OCI-LY7 (cell line): Measurements from ENCODE around the gene SSBP2. TPM values are rescaled to one million over a fixed set of nuclear protein-coding genes. Genes with fewer than 3 reads are reported as not detected.

Experiments
- Bru-seq: library from RNA; stranded (reverse); fragments of 400-500 nt; gene quantifications from one replicate; lab custom pipeline; 2021; lab: Mats Ljungman, UMichigan
- BruChase-seq, 2 experiments: library from RNA; stranded (reverse); fragments of 400-500 nt; gene quantifications; one replicate each; lab custom pipeline; 2021; lab: Mats Ljungman, UMichigan
- BruUV-seq: library from RNA; stranded (reverse); fragments of 400-500 nt; replicated peaks from 2 replicates; lab custom pipeline; 2021; lab: Mats Ljungman, UMichigan
- CTCF ChIA-PET: fragments of 300-600 bp; sonication (Branson Sonifier 250); formaldehyde crosslinking; loops from one replicate; lab custom pipeline; 2022; ENCODE audit warnings: antibody characterized with exemption; ENCODE audit not compliant: unreplicated experiment; lab: Charles Lee
- POLR2A ChIA-PET: fragments of 300-600 bp; sonication (Branson Sonifier 250); formaldehyde crosslinking; loops from one replicate; lab custom pipeline; 2022; ENCODE audit warnings: antibody characterized with exemption; lab: Charles Lee
- DNase-seq: peaks from one replicate; pipeline ENCODE4 v3.0.0-alpha.2; 2015; ENCODE audit warnings: low spot score
- H2AFZ ChIP-seq: fragments of 200-600 bp; sonication (generic), shearing (Covaris generic); 2 replicates; pipeline ENCODE4 v1.6.1; 2014; ENCODE audit warnings: mild to moderate bottlenecking, antibody characterized with exemption, low read length, moderate library complexity
- H3K27ac ChIP-seq: fragments of 200-600 bp; sonication (generic); 2 replicates; pipeline ENCODE4 v1.5.1; 2014; ENCODE audit warnings: mixed run types, low read depth, mild to moderate bottlenecking, moderate library complexity, low read length, inconsistent platforms; ENCODE audit not compliant: poor library complexity, severe bottlenecking
- H3K36me3 ChIP-seq: fragments of 200-600 bp; sonication (generic); 2 replicates; pipeline ENCODE4 v1.6.1; 2014; ENCODE audit warnings: mild to moderate bottlenecking, antibody characterized with exemption, low read length, moderate library complexity, mixed read lengths; ENCODE audit not compliant: insufficient read depth
- H3K4me1 ChIP-seq: fragments of 200-600 bp; sonication (generic); 2 replicates; pipeline ENCODE4 v1.5.1; 2014; ENCODE audit warnings: mild to moderate bottlenecking, low read length; ENCODE audit not compliant: insufficient read depth, poor library complexity, severe bottlenecking
- H3K4me2 ChIP-seq: fragments of 200-600 bp; sonication (generic); 2 replicates; pipeline ENCODE4 v1.6.1; 2014; ENCODE audit warnings: mild to moderate bottlenecking, low read length
- H3K4me3 ChIP-seq: fragments of 200-600 bp; sonication (generic); 2 replicates; pipeline ENCODE4 v1.5.1; 2014; ENCODE audit warnings: mild to moderate bottlenecking, low read depth, low read length; ENCODE audit not compliant: poor library complexity, severe bottlenecking
- H3K79me2 ChIP-seq: fragments of 200-600 bp; sonication (generic); 2 replicates; pipeline ENCODE4 v1.6.1; 2016; ENCODE audit warnings: low read depth, mild to moderate bottlenecking, low read length, moderate library complexity, mixed read lengths; ENCODE audit not compliant: insufficient read depth
- H3K9me2 ChIP-seq: fragments of 200-600 bp; sonication (generic); 2 replicates; pipeline ENCODE4 v1.6.1; 2016; ENCODE audit warnings: mild to moderate bottlenecking, low read length, mixed read lengths; ENCODE audit not compliant: insufficient read depth
- H3K9me3 ChIP-seq: fragments of 200-600 bp; sonication (generic); 2 replicates; pipeline ENCODE4 v1.6.1; 2014; ENCODE audit warnings: mild to moderate bottlenecking, mixed run types, low read length, mixed read lengths
- H4K20me1 ChIP-seq: fragments of 200-600 bp; sonication (generic); 2 replicates; pipeline ENCODE4 v1.6.1; 2014; ENCODE audit warnings: mild to moderate bottlenecking, antibody characterized with exemption, low read length, moderate library complexity, mixed read lengths; ENCODE audit not compliant: insufficient read depth
- EZH2phosphoT487 ChIP-seq: fragments of 200-600 bp; sonication (generic); IDR thresholded peaks from 2 replicates; pipeline ENCODE4 v1.6.1; 2018; ENCODE audit warnings: low read depth, borderline replicate concordance, mild to moderate bottlenecking, mixed run types, antibody characterized with exemption, low read length, moderate library complexity, mixed read lengths
- intact Hi-C: fragments of 100-400 bp; cut with micrococcal nuclease; formaldehyde crosslinking; loops from one replicate; pipeline ENCODE4 v1.10.0; 2022; ENCODE audit not compliant: unreplicated experiment
- long read RNA-seq: library from polyadenylated mRNA; stranded (forward); transcript quantifications from one replicate; pipeline ENCODE4 v2.0.0, GENCODE V29; 2022
- total RNA-seq, 2 experiments: library from RNA; depleted of rRNA in 1 of 2; stranded (reverse); fragments of >200 nt in 1 of 2; shearing (Covaris generic) in 1 of 2; gene quantifications; 2 replicates each; pipeline ENCODE4 v1.2.3, GENCODE V29; 2014 to 2022
- TF ChIP-seq, protein P1 (sequence below): fragments of 200-600 bp; sonication (generic); conservative IDR thresholded peaks from 2 replicates; pipeline ENCODE4 v1.5.1; 2014; ENCODE audit warnings: mild to moderate bottlenecking, antibody characterized with exemption, low read length, moderate library complexity, mixed read lengths

SSBP2 gene
- 131 and 172 TPM in 2 replicates for total RNA-seq (2014; rRNA removed; shearing (Covaris generic))
- 140 and 160 TPM in 2 replicates for total RNA-seq (2022)
- Bru-seq, nascent RNA = percentile 97 among the genes with signal in this experiment
- percentile 90 among the genes with signal in this experiment for BruChase-seq, experiment 1, labeled RNA remaining after a 6-hour chase
- percentile 92 among the genes with signal in this experiment for BruChase-seq, experiment 2, labeled RNA remaining after a 2-hour chase
- long read RNA-seq, full-length matches to known transcripts = 179 of 257 reads
- long read RNA-seq, partial matches to known transcripts = 29 of 257 reads
- long read RNA-seq, other reads (novel, unspliced or antisense) = 49 of 257 reads

DNA sequence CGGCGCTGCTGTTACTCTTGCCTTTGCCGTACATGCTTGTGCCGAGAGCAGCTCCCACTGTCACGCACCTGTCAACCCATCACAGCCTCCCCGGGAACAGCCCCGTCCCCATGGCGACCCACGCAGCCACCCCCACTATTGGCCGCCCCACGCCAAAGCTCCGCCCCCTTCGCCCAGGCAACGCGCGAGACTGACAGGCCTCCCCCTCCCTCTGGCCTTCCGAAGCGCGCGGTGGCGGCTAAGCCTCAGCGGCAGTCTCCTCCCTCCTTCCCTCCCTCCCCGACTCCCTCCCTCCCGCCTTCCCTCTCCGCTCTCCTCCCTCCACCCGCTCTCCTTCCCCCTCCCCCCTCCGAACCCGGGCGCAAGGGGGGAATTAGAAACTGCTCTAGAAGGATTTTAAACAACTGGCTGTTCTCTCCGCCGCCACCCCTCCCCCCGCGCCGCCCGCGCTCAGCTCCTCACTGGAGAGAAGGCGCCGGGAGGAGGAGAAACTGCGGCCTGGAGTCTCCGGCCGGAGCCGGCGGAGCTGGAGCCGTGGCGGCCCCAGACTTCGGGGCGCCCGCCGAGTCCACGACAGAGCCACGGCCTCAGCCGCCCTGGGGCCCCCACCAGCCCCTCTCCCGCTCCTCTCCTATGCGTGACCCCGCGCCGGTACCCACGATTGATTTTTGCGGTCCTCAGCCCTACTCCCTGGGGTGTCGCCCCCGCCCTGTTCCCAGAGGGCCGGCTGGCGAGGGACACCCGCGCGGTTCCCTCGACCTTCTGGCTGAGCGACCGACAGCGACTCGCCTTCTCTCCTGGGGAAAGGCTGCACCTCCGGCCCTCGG, at the start of gene SSBP2:
Gene SSBP2 (minus strand): TSS at position 89 of the 827 bp plus-strand sequence. CDS start 55 bp downstream, at position 34.
- Histone ChIP-seq H3K9me3 (no peaks in the 10 kb centered on the region), H3K79me2 (peaks cover 32% of the 10 kb centered on the region), H3K4me1 (peaks cover 44% of the 10 kb centered on the region), H3K36me3 (peaks cover 6% of the 10 kb centered on the region; the same call in 1 of the 2 replicates), H3K4me2 (peak within 1 kb of the TSS; percentile 83), H4K20me1 (peaks cover 9% of the 10 kb centered on the region; the same call in 1 of the 2 replicates), H2AFZ (peak within 1 kb of the TSS; percentile 73), H3K4me3 (peak within 1 kb of the TSS; percentile 91), H3K9me2 (no peaks in the 10 kb centered on the region), H3K27ac (peak within 1 kb of the TSS; percentile 98)
- intact Hi-C loops = loop anchor here (1.0 to 10.0 kb wide), 6 partner anchors 36 to 474 kb away; no protein-coding TSS in a partner anchor
- ChIA-PET POLR2A (interaction anchor here (0.6 to 4.2 kb wide), 15 partner anchors 8 to 418 kb away, joined by 3 to 81 read pairs (median 4); no protein-coding TSS in a partner anchor), CTCF (interaction anchor here (0.6 to 1.0 kb wide), 3 partner anchors 85 to 246 kb away, joined by 3 to 4 read pairs (median 3); no protein-coding TSS in a partner anchor)
- no peak for TF ChIP-seq EZH2phosphoT487
- TF ChIP-seq, protein P1, sequence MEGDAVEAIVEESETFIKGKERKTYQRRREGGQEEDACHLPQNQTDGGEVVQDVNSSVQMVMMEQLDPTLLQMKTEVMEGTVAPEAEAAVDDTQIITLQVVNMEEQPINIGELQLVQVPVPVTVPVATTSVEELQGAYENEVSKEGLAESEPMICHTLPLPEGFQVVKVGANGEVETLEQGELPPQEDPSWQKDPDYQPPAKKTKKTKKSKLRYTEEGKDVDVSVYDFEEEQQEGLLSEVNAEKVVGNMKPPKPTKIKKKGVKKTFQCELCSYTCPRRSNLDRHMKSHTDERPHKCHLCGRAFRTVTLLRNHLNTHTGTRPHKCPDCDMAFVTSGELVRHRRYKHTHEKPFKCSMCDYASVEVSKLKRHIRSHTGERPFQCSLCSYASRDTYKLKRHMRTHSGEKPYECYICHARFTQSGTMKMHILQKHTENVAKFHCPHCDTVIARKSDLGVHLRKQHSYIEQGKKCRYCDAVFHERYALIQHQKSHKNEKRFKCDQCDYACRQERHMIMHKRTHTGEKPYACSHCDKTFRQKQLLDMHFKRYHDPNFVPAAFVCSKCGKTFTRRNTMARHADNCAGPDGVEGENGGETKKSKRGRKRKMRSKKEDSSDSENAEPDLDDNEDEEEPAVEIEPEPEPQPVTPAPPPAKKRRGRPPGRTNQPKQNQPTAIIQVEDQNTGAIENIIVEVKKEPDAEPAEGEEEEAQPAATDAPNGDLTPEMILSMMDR = 0 out of 2 replicates have a peak, but pooled peaks have one; percentile 17
- BruUV-seq = no TSS peak
- DNase-seq = peak; percentile 98

DNA sequence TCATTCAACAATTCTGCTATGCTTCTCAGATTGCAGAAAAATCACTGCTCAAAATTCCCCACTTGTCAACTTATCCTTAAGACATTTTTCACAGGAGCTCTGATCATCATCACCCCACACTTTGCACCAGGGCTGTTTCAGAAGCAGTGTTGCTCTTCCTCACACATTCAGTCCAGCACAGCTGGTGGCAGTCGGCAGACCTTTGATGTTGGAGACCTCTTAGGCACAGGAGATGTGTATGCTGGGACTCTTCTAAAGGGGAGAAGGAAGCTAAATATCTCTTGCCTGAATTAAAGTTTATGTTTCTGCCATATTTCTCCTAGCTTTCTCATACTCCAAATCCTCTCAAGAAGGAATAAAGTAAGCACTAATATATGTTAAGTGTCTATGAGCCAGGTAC, 44.8 kb upstream of the SSBP2 start:
- Histone ChIP-seq H3K36me3 (no peaks in the 10 kb centered on the region), H3K9me2 (no peaks in the 10 kb centered on the region), H3K27ac (no peak overlapping the region), H3K4me3 (no peak overlapping the region), H4K20me1 (no peaks in the 10 kb centered on the region), H3K4me2 (no peak overlapping the region), H3K79me2 (no peaks in the 10 kb centered on the region), H3K9me3 (no peaks in the 10 kb centered on the region), H3K4me1 (peaks cover 7% of the 10 kb centered on the region), H2AFZ (no peak overlapping the region)
- CTCF ChIA-PET = no interaction called here
- POLR2A ChIA-PET = no interaction called here
- BruUV-seq = no TSS peak
- TF ChIP-seq EZH2phosphoT487 = no peak
- TF ChIP-seq, protein P1 = no peak
- intact Hi-C loops = no loop called here
- DNase-seq = no peak
